Measurements from ENCODE around the gene APH1B. TPM values are rescaled to one million over a fixed set of nuclear protein-coding genes. Genes with fewer than 3 reads are reported as not detected.
"Not testable (repeated sequence)": the region's sequence is repeated elsewhere in the genome, so short reads cannot be mapped to it uniquely, and the experiment has no call there.

Gene APH1B
- total RNA-seq, 1 experiment from 2014 or later = 20.9 TPM

DNA sequence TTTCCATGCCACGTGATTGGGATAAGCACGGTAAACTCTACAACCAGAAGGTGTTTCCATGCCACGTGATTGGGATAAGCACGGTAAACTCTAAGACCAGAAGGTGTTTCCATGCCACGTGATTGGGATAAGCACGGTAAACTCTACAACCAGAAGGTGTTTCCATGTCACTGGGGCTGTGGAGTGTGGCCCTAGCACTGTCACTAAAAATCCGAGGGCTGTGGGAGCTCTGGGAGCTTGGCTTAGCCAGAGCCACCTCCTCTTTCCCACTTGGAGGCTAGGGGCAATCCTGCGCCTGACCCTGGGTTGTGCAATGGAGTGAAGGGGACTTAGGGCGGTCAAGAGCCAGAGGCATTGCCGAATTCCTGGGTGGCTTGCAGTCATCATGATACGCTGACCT, 43.6 kb downstream of the APH1B start:
- H2BK15ac ChIP-seq (ENCODE audit: low read depth, low read length); H3K4me2 ChIP-seq (ENCODE audit: insufficient read depth, insufficient read length, low read length); H3K36me3 Mint-ChIP-seq (ENCODE audit: insufficient read depth in 1 of 3, low read depth in 3 of 3); H3K9me3 Mint-ChIP-seq; H3K9ac ChIP-seq (ENCODE audit: extremely low read depth, insufficient read length, low read length); H3K56ac ChIP-seq (ENCODE audit: insufficient read length, low read depth, low read length); H3K27ac Mint-ChIP-seq; H2BK20ac ChIP-seq (ENCODE audit: low read depth, low read length, poor library complexity, severe bottlenecking); H4K8ac ChIP-seq (replicated peaks; ENCODE audit: insufficient read length, low read depth, low read length); H3K79me2 ChIP-seq (ENCODE audit: insufficient read depth, low read length); H3K27me3 Mint-ChIP-seq (ENCODE audit: low read depth); H3K14ac ChIP-seq (ENCODE audit: insufficient read depth, low read length); H3K4me3 Mint-ChIP-seq; H2AFZ ChIP-seq (ENCODE audit: low read length); H2BK120ac ChIP-seq (ENCODE audit: low read depth, low read length, poor library complexity, severe bottlenecking); H3K4ac ChIP-seq (ENCODE audit: low read depth, low read length); H3K4me1 ChIP-seq (ENCODE audit: insufficient read depth, low read length); H4K20me1 ChIP-seq (ENCODE audit: control insufficient read depth, insufficient read depth, insufficient read length); H3T11ph ChIP-seq (ENCODE audit: low read length); H3K23me2 ChIP-seq (ENCODE audit: insufficient read length, low read depth, low read length, poor library complexity, severe bottlenecking); H4K5ac ChIP-seq (ENCODE audit: insufficient read length, low read depth, low read length); H2AK5ac ChIP-seq (ENCODE audit: insufficient read length, low read length); H2BK5ac ChIP-seq (ENCODE audit: insufficient read length, low read length); DNase-seq; H3K27me3 ChIP-seq (ENCODE audit: insufficient read depth, low read length); H3K23ac ChIP-seq (ENCODE audit: insufficient read length, low read depth, low read length); H3K27ac ChIP-seq (ENCODE audit: insufficient read length, low read depth, low read length); H3K18ac ChIP-seq (ENCODE audit: insufficient read length, low read depth, low read length); H2BK12ac ChIP-seq (ENCODE audit: insufficient read length, low read depth, low read length); H3K79me1 ChIP-seq (ENCODE audit: insufficient read depth, low read depth, low read length, poor library complexity, severe bottlenecking); H4K91ac ChIP-seq (ENCODE audit: insufficient read length, low read depth, low read length); H3K9me3 ChIP-seq (ENCODE audit: control insufficient read depth, low read depth, low read length): not testable (repeated sequence)
- peaks cover 21 to 25% of the 10 kb centered on the region in 2 experiments for H3K4me1 Mint-ChIP-seq
- WGBS (ENCODE audit: extremely low coverage, insufficient read length, low lambda C conversion rate) = no CpG with 5 or more reads among the region's 11 CpGs
